GM19468 (cell line): Measurements from ENCODE around the gene TRIM25.
"Not testable (repeated sequence)": the region's sequence is repeated elsewhere in the genome, so short reads cannot be mapped to it uniquely, and the experiment has no call there.

Source experiments
- ATAC-seq: cut with Tn5 transposase; IDR thresholded peaks from one replicate; pipeline ENCODE4 v1.9.1; 2021; ENCODE audit warnings: mild to moderate bottlenecking, moderate library complexity, moderate number of reproducible peaks; ENCODE audit not compliant: unreplicated experiment; ENCODE audit errors: extremely low read depth

TRIM25 gene, protein sequence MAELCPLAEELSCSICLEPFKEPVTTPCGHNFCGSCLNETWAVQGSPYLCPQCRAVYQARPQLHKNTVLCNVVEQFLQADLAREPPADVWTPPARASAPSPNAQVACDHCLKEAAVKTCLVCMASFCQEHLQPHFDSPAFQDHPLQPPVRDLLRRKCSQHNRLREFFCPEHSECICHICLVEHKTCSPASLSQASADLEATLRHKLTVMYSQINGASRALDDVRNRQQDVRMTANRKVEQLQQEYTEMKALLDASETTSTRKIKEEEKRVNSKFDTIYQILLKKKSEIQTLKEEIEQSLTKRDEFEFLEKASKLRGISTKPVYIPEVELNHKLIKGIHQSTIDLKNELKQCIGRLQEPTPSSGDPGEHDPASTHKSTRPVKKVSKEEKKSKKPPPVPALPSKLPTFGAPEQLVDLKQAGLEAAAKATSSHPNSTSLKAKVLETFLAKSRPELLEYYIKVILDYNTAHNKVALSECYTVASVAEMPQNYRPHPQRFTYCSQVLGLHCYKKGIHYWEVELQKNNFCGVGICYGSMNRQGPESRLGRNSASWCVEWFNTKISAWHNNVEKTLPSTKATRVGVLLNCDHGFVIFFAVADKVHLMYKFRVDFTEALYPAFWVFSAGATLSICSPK

DNA sequence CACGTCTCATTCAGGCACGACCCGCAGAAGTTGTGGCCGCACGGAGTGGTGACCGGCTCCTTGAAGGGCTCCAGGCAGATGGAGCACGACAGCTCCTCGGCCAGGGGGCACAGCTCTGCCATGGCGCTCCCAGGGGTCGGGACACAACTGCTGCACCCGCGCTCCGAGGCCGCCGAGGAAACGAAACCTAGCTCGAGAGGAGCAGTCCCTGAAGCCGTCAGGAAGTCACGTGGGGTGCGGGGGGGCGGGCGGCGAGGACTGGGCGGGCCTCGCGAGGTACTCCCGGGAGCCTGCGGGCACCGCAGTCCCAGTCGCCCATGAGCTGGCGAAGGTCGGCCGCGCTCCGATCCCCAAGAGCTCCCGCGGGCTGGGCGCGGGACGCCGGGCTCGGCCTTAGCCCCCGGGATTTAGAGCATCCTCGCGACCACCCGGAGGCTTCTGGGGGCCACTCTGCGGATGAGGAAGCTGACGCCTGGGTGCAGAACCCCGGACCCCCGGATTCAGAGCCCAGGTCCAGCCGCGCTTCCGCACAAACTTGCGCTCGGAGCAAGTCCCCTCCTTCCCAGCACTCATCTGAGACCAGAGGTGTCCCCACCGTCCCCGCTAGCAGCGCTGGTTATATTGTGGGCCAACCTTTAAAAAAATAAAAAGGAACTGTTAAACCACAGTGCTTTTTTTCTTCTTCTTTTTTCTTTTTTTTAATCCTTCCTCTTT lies at the start of gene TRIM25:
Gene TRIM25 (minus strand): TSS at position 183 of the 714 bp plus-strand sequence. CDS start 61 bp downstream, at position 122.
- peak; percentile 59 for ATAC-seq

- peak; percentile 91 for ATAC-seq
These were observed 47.0 kb upstream of the TRIM25 start, which contains the start of gene COIL for GRCh38 chr17:56960596-56961538. Gene COIL, minus strand, starts transcription at chr17:56961050. Its CDS starts 31 bp downstream, at chr17:56961019.

- ATAC-seq = no peak
These were observed 43.1 kb upstream of the TRIM25 start for GRCh38 chr17:56956992-56957391.

GRCh38 chr17:56949595-56949994 lies 35.7 kb upstream of the TRIM25 start:
- no peak for ATAC-seq

- no peak for ATAC-seq
These were observed 34.6 kb upstream of the TRIM25 start for GRCh38 chr17:56948491-56948890.

DNA sequence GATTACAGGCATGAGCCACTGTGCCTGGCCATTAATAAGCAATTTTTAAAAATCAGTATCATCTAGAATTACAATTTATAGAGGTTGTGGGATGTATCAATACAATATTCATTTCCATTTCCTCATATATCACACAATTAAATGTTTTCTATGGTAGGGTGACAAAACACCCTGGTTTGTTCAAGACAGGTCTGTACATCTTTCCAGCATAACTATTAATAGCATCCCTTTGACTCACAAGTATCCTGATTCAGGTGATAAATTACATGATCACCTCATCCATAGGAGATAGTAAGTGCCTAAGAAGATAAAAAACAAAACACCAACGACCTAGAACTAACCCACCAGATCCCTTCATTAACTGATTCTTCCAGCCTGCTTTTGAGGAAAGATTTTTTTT lies 33.9 kb upstream of the TRIM25 start:
- ATAC-seq = no peak

DNA sequence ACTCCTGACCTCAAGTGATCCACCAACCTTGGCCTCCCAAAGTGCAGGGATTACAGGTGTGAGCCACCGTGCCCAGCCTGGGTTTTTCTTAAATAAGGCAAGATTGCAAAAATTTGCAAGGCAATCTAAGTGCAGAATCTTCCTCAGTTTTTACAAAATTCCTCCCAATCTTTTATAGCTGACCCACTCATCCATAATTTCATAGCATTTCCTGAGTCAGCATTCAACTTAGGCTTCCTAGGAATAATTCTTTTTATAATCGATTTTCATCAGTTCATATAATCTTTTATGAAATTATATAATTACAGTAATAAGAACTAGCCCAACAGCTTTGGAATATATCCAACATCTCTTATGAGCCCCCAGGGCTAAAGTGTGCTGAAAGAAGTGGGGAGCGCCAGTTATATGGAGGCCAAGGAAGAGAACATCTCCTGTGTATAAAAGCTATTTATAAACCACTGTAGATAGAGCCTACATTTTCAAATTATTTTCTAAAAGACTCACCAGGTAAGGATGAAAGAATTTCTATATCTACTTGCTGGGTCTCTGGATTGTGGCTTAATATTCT lies 32.2 kb upstream of the TRIM25 start:
- no peak for ATAC-seq

DNA sequence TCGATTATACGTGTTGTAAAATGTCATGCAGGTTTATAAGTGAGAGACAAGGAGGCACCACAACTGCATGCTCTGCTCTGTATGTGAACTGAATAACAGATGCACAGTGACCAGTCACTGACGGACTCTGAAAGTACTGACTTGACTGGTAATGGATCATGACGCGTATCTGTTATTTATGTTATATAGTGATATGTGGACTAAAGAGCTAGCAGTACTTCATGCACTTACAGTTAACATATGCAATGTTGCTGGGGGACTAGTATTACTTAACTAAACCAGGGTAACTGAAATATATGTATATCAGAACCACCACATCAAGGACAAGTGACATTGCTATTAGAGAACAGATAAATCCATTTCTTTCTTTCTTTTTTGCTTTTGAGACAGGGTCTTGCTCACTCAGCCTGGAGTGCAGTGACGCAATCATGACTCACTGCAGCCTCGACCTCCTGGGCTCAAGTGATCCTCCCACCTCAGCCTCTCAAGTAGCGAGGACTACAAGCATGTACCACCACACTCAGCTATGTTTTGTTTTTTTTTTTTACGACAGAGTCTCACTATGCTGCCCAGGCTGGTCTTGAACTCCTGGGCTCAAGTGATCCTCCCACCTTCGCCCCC lies 29.8 kb upstream of the TRIM25 start:
- no peak for ATAC-seq

GRCh38 chr17:56939869-56940484 lies 26.1 kb upstream of the TRIM25 start:
- no peak for ATAC-seq

DNA sequence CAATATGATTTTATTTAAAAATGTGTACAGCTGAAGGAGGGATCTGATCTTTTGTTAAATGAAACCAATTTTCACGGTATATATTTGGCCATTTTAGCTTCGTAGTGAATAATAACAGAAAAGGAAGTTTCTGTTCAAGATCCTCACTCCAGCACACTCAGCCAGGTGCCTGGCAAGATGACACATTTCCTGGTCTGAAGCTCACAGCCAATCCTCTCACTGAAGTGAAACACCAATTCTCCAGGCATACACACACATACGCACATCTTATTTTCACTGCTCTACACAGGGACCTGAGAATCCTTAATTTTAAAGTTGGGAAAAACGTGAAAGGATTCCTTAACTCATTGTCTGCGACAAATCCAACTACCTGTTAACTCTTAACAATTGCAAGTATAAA lies 24.4 kb upstream of the TRIM25 start:
- ATAC-seq = not testable (repeated sequence)

DNA sequence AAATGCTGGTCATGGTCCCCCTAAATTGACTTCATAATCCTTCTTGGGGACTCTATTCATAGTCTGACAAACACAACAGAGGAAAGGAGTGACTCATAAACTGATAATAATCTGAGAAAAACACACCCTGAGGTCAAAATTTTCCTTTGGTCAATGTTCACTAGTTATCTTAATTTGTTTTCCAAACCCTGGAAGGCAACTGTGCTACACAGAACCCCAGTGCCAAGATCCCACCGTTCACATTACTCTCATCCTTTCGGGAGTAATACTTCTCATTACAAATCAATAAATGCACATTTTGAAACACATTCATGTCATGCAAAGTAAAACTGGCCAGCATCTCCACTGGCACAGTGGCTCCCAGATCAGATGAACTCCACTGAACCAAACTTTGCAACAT lies 23.8 kb upstream of the TRIM25 start:
- ATAC-seq = no peak

DNA sequence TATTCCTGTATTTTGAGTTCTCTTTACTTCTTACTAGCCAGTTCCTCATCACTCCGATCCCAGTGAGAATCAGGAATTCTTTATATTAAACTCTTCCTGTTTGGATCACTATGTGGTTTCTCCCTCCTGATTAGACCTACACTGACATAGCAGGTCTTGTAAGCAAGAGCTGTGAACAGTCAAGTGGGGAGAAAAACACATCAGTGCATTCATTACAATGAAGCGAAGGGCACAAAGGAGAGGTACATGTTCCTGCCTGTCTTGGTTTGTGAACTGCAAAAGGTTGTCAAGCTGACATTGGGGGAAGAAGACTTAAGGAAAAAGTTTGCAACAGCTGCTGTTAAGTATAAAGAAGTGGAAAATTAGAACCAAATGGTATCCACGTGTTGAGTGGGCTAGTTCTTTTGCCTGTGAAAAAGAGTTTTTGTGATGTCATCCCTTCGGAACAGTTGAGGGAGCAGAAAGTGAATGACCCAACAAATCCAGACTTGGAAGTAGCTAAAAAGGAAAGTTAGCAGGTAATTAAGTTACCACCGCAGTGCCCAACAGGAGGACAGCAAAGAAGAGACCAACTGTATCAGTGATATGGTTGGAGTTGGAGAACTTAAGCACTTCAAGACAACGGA lies 23.0 kb upstream of the TRIM25 start:
- ATAC-seq = no peak

DNA sequence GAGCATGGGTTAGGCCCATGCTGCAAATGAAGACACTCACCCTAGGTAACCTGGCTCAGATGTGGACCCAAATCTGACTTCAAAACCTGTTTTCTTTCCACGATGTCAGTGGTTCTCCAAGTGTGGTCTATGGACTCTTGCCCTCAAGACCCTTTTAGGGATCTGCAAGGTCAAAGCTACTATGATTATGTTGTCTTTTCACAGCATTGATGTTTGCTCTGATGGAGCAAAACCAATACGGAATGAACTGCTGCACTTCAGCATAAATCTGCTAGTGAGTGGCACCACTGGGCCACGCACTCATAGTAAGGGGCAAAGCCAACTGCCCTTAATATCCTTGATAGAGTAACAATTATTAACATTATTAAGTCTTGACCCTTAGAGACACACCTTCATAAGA lies 21.6 kb upstream of the TRIM25 start:
- no peak for ATAC-seq

DNA sequence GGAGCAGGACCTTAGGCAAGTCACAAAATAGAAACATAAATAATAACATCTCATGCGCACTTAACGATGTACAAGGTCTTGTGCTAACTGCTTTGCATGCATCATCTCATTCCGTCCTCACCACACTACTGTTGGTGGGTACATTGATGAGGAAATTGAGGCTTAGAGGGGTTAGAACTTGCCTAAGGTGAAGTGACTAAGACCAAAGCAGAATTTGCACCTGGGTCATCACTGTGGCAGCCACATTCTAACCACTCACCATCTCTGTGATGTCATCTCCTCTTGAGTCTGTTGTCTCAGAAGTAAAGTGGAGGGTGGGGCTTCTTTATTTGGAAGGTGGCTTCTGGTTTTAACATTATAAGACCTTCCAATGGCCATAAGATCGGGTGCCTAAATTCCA lies 20.4 kb upstream of the TRIM25 start:
- no peak for ATAC-seq

DNA sequence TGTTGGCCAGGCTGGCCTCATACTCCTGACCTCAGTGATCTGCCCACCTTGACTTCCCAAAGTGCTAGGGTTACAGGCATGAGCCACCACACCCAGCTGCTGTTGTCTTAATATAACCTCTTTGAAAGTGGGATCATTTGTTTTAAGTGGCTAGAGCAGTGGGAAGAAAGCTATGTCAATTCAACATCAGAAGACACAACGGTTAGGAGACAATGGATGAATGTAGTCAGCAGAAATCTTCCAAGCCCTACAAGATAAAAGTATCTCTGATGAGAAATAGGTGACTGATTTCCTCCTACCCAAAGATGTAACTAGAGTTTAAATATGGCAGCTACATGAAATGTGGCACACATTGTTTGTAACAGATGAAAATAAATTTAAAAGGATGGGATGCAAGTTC lies 20.0 kb upstream of the TRIM25 start:
- ATAC-seq = no peak

- no peak for ATAC-seq
These were observed 19.4 kb upstream of the TRIM25 start for GRCh38 chr17:56933151-56933745.

DNA sequence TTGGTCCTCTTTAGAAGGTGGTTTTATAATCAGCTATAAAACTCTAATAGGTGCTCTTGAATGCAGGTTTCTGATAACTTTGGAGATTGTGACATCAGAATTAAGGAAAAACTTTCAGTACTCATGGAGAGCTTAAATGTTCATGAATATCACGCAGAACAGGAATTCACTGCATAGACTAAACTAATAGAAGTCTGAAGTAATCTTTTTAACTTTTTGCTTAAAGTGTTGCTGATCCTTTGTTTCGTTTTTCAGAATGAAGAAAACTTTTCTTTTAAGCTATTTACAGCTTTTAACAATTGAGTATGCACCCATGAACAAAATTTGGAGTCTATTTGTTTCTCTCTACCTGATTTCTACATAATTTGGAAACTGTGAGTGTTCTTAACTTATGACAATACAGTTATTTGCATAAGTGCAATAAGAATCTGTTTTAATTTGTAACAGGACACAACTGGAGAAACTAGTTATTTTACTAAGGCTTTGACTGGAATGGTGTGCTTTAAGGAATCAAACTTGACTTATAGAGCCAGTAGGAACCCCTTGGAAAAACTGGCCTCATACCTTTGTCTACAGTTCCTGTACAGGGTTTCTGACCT lies 17.0 kb upstream of the TRIM25 start:
- no peak for ATAC-seq
